ENCODE data around the gene FGFR2.

Gene FGFR2

GRCh38 chr10:121610798-121611323 is 12.6 kb upstream of the FGFR2 start:
- DNase-seq (ENCODE audit: low read depth, low spot score) = no peak

GRCh38 chr10:121609426-121610380 is 11.5 kb upstream of the FGFR2 start:
- no peak for DNase-seq (ENCODE audit: low read depth, low spot score)

DNA sequence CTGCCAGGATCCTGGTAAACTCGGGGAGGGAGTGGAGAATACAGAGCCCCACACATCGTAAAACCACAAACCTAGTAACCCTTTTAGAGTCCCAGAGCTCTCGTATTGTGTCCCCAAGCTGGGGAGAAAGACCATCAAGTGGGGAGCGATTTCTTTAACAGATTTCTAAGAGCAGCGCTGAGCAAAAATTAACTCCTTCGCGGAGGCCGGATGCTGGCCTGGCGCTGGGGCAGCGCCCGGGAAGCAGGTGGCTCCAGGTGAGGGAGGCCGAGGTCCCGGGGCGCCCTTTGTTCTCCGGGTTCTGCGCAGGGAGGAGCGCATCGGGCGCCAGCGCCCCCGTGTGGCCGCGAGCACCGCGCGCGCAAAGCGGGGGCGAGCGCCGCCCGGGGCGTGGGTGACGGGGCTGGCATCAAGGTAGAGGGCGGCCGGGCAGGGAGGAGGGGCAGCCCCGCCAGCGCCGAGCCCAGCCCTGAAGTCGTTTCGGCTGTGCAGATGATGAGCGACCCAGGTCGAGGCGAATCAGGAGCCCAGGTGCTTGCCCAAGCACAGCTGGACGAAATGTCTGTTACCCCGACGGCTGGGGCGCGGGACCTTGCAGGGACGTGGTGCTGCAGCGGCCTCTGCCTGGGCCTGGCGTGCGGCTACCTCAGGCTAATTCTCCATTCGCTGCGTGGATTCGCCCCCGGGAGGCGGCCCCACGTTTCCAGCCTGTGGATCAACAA is 10.4 kb upstream of the FGFR2 start:
- no peak for DNase-seq (ENCODE audit: low read depth, low spot score)

DNA sequence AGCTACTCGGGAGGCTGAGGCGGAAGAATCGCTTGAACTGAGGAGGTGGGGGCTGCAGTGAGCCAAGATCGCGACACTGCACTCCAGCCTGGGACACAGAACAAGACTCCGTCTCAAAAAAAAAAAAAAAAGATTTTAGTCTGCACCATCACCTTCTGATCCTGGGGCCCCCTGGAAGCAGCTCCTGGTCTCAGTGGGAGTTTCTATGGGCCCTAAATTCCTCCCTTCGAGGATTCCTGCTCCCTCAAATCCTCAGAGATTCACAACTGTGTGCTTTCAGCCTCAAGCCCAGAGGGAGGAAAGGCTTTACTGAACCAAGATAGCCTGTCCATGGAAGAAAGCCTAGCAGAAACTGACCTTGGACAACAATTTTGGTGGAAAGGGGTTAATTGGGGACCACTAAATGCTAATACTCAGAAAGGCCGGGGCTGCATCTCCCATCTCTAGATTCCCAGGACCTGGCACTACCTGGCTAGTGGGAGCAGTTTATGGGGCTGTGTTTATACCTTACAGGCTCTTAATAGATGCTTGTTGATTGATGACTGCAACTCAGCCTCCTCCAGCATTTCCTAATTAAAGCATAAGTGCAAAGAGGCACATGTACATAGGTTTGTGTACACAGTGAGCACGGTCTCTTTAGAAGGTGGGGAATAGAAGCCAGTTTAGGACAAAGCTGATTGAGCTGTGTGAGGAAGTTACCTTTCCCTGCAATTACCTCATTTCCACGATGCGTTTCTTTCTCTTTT is 9.2 kb upstream of the FGFR2 start:
- DNase-seq (ENCODE audit: low read depth, low spot score) = no peak

- DNase-seq (ENCODE audit: low read depth, low spot score) = no peak
These were observed 7.5 kb upstream of the FGFR2 start for GRCh38 chr10:121605708-121606107.

DNA sequence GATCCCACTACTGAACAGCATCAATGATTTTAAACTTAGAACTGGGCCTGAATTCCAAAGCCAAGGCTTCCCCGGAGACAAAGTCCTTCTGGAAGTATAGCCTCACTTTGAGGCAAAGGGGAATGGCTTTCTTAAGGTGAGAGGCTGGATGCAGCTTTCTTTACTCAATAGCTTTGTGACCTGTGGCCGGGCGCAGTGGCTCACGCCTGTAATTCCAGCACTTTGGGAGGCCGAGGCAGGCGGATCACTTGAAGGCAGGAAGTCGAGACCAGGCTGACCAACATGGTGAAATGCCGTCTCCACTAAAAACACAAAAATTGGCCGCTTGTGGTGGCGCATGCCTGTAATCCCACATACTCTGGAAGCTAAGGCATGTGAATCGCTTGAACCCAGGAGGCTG is 3.2 kb upstream of the FGFR2 start:
- no peak for DNase-seq (ENCODE audit: low read depth, low spot score)

- no peak for DNase-seq (ENCODE audit: low read depth, low spot score)
These were observed 2.4 kb upstream of the FGFR2 start for GRCh38 chr10:121600611-121601010.

DNA sequence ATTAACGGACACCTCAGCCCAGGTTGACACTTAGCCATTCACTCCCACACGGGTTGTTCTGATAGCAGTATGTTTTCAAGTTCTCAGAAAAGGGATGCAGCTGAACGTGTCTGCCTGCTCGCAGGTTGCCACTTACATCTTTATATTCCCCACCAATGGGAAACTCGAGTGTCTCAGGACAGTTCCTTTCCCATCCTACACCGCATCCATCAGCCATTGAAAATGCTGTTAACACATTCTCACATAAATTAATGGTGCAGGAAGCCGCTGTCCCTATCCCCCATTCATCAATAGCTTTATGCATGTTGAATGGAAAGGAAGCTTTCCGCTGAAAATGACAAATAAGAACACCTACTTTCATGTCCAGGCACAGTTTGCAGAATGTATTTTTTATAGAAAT is 1.7 kb upstream of the FGFR2 start:
- no peak for DNase-seq (ENCODE audit: low read depth, low spot score)

DNA sequence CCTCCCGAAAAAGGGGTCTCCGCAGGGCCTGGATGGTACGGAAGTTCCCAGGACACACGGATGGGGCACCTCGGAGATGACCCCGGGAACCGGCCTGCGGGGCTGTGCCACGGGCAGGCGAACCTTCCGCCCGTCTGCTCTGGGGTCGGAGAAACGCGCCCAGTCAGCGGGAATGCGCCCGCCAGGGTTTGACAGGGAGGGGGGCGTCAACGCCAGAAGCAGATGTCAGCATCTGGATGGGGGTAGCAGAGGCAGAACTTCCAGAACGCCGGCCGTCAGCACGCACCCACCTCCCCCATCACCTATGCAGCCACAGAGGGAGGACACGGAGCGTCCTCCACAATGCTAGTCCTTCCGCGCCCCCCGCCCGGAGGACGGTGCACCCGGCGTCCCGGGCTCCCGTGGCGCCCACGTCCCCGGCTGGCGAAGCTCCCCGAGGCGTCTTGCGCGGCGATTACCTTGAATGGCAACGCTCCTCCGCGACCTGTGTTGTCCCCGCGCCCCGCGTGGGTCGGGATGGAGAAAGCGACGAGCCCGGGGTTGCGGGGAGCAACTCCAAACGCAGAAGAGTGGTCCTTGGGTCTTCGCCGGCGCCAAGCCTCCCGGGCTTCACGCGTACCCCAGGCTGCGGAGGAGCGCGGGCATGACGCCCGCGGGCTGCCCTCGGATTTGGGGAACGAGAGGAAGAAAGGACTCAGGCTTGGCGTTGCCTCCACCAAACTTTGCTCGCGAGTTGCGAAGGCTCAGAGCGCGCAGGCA is 561 bp downstream of the FGFR2 start:
- DNase-seq (ENCODE audit: low read depth, low spot score) = no peak

GRCh38 chr10:121596689-121597503 is 1.3 kb downstream of the FGFR2 start:
- DNase-seq (ENCODE audit: low read depth, low spot score) = no peak

- DNase-seq (ENCODE audit: low read depth, low spot score) = no peak
These were observed 2.2 kb downstream of the FGFR2 start for GRCh38 chr10:121595806-121596688.

GRCh38 chr10:121595351-121595805 is 2.9 kb downstream of the FGFR2 start:
- no peak for DNase-seq (ENCODE audit: low read depth, low spot score)

- DNase-seq (ENCODE audit: low read depth, low spot score) = no peak
These were observed 3.5 kb downstream of the FGFR2 start for GRCh38 chr10:121594623-121595350.

DNA sequence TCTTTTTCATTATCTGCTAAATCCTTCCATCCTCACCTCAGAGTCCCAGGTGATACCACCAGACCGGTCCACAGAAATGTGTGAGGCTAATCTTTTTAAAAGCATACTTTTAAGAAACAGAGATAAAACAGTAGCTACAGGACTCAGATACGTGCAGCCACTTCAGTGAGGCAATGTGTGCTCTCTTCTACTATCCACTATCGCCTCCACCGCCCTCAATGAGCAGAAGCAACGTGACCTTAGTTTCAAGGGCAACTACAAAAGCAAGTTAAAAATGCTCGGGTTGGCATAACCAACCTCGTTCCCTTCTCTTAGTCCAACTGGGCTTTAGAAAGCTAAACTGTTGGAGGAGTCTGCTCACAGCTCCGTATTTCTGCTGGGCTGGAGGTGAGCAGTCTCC is 4.2 kb downstream of the FGFR2 start:
- DNase-seq (ENCODE audit: low read depth, low spot score) = no peak

DNA sequence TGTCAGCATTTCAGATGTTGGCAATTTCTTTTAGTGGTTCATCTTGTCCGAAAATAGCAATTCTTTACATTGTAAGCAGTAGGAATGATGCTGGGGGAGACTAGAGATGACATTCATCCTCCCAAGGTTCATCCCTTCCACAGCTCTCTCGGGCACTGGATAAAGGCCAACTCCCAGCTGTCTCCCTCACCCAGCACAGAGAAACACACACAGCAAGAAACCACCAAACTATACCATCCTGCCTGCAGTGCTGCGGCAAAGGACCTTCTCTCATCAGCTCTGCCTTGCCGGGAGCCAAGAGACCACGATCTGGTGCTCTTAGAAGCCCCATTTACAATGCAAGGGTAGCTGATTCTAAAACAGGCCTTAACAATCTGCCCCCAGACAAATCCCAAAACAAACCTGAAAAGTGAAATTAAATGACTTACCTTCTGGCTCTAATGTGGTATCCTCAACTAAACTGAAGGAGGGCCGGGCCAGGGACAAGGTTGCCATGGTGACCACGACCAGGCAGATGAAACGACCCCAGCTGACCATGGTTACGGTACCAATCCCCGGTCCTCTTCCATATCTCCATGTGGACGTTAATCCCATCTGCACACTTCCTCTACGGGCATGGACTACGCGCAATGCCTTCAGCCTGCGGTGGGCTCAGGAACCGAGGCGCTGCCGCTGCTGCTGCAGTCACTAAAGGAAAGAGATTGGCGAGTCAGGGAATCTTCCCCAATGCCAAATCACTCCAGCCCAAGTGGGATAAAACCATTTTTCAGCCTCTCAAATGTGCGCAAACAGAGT is 4.8 kb downstream of the FGFR2 start:
- DNase-seq (ENCODE audit: low read depth, low spot score) = no peak

GRCh38 chr10:121592155-121592890 is 5.9 kb downstream of the FGFR2 start:
- DNase-seq (ENCODE audit: low read depth, low spot score) = no peak

DNA sequence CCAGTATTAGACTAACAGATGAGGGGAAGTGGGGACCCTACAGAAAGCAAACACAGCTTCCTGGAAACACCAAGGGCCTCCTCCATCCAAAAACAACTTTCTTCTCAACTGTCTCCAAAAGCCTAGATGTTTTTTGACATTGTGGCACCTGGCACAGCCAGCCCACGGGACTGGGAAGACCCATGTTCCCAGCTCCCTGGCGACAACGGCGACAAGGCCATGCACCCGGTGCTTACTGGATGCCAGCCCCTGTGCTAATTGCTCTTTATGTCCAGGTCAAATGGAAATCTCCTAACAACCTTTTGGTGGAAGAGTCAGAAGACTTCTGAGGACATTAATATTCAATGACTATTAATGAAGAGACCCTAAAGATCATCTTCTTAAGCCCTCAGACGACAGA is 7.1 kb downstream of the FGFR2 start:
- DNase-seq (ENCODE audit: low read depth, low spot score) = no peak
